ENCODE measurements around the gene MCUB.
"Not testable (repeated sequence)": the region's sequence is repeated elsewhere in the genome, so short reads cannot be mapped to it uniquely, and the experiment has no call there.

MCUB gene

GRCh38 chr4:109576462-109576861 is 16.4 kb downstream of the MCUB start:
- no peaks in the 10 kb centered on the region for H3K79me1 ChIP-seq (ENCODE audit: low read length)
- no peak overlapping the region for H4K8ac ChIP-seq (ENCODE audit: low read depth, low read length)
- no peak overlapping the region for H3K27ac ChIP-seq (ENCODE audit: low read depth, low read length)

DNA sequence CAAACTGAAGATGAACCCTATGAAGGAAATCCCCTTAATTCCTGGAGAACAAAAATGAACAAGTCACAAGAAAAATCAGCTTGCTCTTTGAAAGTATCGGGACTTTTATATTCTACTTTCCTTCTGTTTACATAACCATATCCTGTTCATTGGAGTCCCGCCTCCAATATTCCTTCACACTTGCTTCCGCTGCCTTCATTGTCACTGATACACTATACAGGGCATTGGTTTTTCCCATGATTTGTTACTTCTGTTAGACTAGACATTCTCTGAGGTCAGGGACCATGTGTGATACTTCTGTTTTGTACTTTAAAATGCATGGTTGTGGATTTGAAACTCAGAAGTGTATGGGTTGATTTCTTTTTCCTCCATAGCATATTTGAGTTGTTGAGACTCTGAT is 18.8 kb downstream of the MCUB start:
- Histone ChIP-seq H2BK5ac (ENCODE audit: low read depth, low read length, poor library complexity) (no peak overlapping the region), H3K23ac (ENCODE audit: low read length) (no peak overlapping the region), H2BK12ac (ENCODE audit: low read length) (no peak overlapping the region), H3K4me3 (ENCODE audit: low read depth, low read length) (no peak overlapping the region), H2AFZ (ENCODE audit: insufficient read depth, low read length, poor library complexity) (no peak overlapping the region), H4K12ac (ENCODE audit: low read depth, low read length) (no peak overlapping the region), H3K4me1 (ENCODE audit: control insufficient read depth in 1 of 2, insufficient read depth in 2 of 2, low read length in 2 of 2) (no peaks in the 10 kb centered on the region), H3K4me2 (ENCODE audit: low read length) (no peak overlapping the region), H4K91ac (ENCODE audit: low read depth, low read length) (no peak overlapping the region), H3K9me3 (ENCODE audit: insufficient read depth, low read depth, low read length) (no peaks in the 10 kb centered on the region), H3K14ac (ENCODE audit: low read length) (no peak overlapping the region), H4K8ac (ENCODE audit: low read depth, low read length) (no peak overlapping the region), H3K9ac (ENCODE audit: low read length) (no peak overlapping the region), H3K4ac (ENCODE audit: low read depth, low read length) (no peak overlapping the region), H2AK5ac (ENCODE audit: low read length) (no peak overlapping the region), H2BK120ac (ENCODE audit: insufficient read depth, low read length, poor library complexity) (no peak overlapping the region), H3K27ac (ENCODE audit: low read depth, low read length) (no peak overlapping the region), H3K27me3 (ENCODE audit: insufficient read depth, low read length) (no peaks in the 10 kb centered on the region), H3K18ac (ENCODE audit: low read length) (no peak overlapping the region), H3K36me3 (ENCODE audit: control insufficient read depth in 1 of 2, insufficient read depth in 2 of 2, low read length in 2 of 2) (no peaks in the 10 kb centered on the region), H3K79me2 (ENCODE audit: control insufficient read depth, insufficient read depth, low read length, poor library complexity) (no peaks in the 10 kb centered on the region), H3K79me1 (ENCODE audit: low read length) (no peaks in the 10 kb centered on the region)
- no peak for DNase-seq
- WGBS (ENCODE audit: extremely low coverage, insufficient coverage, insufficient read length): no CpG with 5 or more reads among the region's 3 CpGs

More at GRCh38 chr4:109576462-109576861, 16.4 kb downstream of the MCUB start:
- peak in 1 of 2 donors; percentile 48 for DNase-seq
- H3K79me2 ChIP-seq (ENCODE audit: control insufficient read depth, insufficient read depth, low read length, poor library complexity): no peaks in the 10 kb centered on the region
- no peak overlapping the region for H4K12ac ChIP-seq (ENCODE audit: low read depth, low read length)
- H4K91ac ChIP-seq (ENCODE audit: low read depth, low read length): no peak overlapping the region
- no peak overlapping the region for H2AFZ ChIP-seq (ENCODE audit: insufficient read depth, low read length, poor library complexity)
- no peaks in the 10 kb centered on the region for H3K27me3 ChIP-seq (ENCODE audit: insufficient read depth, low read length)
- H3K4me3 ChIP-seq (ENCODE audit: low read depth, low read length): no peak overlapping the region
- no peak overlapping the region for H2AK5ac ChIP-seq (ENCODE audit: low read length)
- no peak overlapping the region for H3K4ac ChIP-seq (ENCODE audit: low read depth, low read length)
- no CpG with 5 or more reads among the region's 2 CpGs for WGBS (ENCODE audit: extremely low coverage, insufficient coverage, insufficient read length)
- H3K9me3 ChIP-seq (ENCODE audit: insufficient read depth, low read depth, low read length): no peaks in the 10 kb centered on the region
- H3K18ac ChIP-seq (ENCODE audit: low read length): no peak overlapping the region
- H2BK120ac ChIP-seq (ENCODE audit: insufficient read depth, low read length, poor library complexity): no peak overlapping the region
- H3K4me1 ChIP-seq (ENCODE audit: control insufficient read depth in 1 of 2, insufficient read depth in 2 of 2, low read length in 2 of 2): no peaks in the 10 kb centered on the region
- H3K36me3 ChIP-seq (ENCODE audit: control insufficient read depth in 1 of 2, insufficient read depth in 2 of 2, low read length in 2 of 2): no peaks in the 10 kb centered on the region
- no peak overlapping the region for H3K4me2 ChIP-seq (ENCODE audit: low read length)
- H3K14ac ChIP-seq (ENCODE audit: low read length): no peak overlapping the region
- H2BK5ac ChIP-seq (ENCODE audit: low read depth, low read length, poor library complexity): no peak overlapping the region
- no peak overlapping the region for H2BK12ac ChIP-seq (ENCODE audit: low read length)
- no peak overlapping the region for H3K23ac ChIP-seq (ENCODE audit: low read length)
- no peak overlapping the region for H3K9ac ChIP-seq (ENCODE audit: low read length)

DNA sequence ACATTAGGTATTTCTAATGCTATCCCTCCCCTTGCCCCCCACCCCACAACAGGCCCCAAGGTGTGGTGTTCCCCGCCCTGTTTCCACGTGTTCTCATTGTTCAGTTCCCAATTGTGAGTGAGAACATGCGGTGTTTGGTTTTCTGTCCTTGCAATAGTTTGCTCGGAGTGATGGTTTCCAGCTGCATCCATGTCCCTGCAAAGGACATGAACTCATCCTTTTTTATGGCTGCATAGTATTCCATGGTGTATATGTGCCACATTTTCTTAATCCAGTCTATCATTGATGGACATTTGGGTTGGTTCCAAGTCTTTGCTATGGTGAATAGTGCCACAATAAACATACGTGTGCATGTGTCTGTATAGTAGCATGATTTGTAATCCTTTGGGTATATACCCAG is 20.0 kb downstream of the MCUB start:
- not testable (repeated sequence) for H3K9me3 ChIP-seq (ENCODE audit: insufficient read depth, low read depth, low read length); H3K4me3 ChIP-seq (ENCODE audit: low read depth, low read length); H3K14ac ChIP-seq (ENCODE audit: low read length); H3K27me3 ChIP-seq (ENCODE audit: insufficient read depth, low read length); H3K4me1 ChIP-seq (ENCODE audit: control insufficient read depth in 1 of 2, insufficient read depth in 2 of 2, low read length in 2 of 2); H3K4me2 ChIP-seq (ENCODE audit: low read length); H4K12ac ChIP-seq (ENCODE audit: low read depth, low read length); H2AK5ac ChIP-seq (ENCODE audit: low read length); H3K79me1 ChIP-seq (ENCODE audit: low read length); H2BK12ac ChIP-seq (ENCODE audit: low read length); H3K36me3 ChIP-seq (ENCODE audit: control insufficient read depth in 1 of 2, insufficient read depth in 2 of 2, low read length in 2 of 2); H2BK120ac ChIP-seq (ENCODE audit: insufficient read depth, low read length, poor library complexity); H3K79me2 ChIP-seq (ENCODE audit: control insufficient read depth, insufficient read depth, low read length, poor library complexity); H2BK5ac ChIP-seq (ENCODE audit: low read depth, low read length, poor library complexity); H3K23ac ChIP-seq (ENCODE audit: low read length); H4K8ac ChIP-seq (ENCODE audit: low read depth, low read length); DNase-seq; H2AFZ ChIP-seq (ENCODE audit: insufficient read depth, low read length, poor library complexity); H3K18ac ChIP-seq (ENCODE audit: low read length); H3K9ac ChIP-seq (ENCODE audit: low read length); H3K27ac ChIP-seq (ENCODE audit: low read depth, low read length); H4K91ac ChIP-seq (ENCODE audit: low read depth, low read length); H3K4ac ChIP-seq (ENCODE audit: low read depth, low read length)
- no CpG with 5 or more reads among the region's 5 CpGs for WGBS (ENCODE audit: extremely low coverage, insufficient coverage, insufficient read length)

DNA sequence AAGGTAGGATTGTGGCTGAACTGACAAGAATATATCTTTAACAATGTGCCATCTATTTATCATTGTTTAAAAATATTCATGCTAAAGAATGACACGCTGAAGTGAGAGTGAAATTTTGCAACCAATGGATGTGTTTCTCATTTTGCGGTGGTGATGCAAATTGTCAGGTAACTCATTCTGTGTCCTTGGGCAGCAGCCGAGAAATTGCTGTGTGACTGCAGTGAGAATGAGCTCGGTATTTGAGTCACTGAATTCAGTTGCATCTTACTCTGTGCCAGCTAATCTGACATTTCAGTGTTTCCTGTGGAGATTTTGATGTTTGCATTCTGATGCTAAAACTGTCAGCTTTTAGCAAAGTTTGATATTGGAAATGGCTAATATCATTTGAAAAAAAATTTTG is 28.1 kb downstream of the MCUB start:
- no peak overlapping the region for H2AFZ ChIP-seq (ENCODE audit: insufficient read depth, low read length, poor library complexity)
- no peak overlapping the region for H3K4ac ChIP-seq (ENCODE audit: low read depth, low read length)
- no peak overlapping the region for H3K4me2 ChIP-seq (ENCODE audit: low read length)
- H3K4me1 ChIP-seq (ENCODE audit: control insufficient read depth in 1 of 2, insufficient read depth in 2 of 2, low read length in 2 of 2): peaks cover 2% of the 10 kb centered on the region in 2 experiments
- H3K14ac ChIP-seq (ENCODE audit: low read length): no peak overlapping the region
- no peak overlapping the region for H4K12ac ChIP-seq (ENCODE audit: low read depth, low read length)
- H3K79me2 ChIP-seq (ENCODE audit: control insufficient read depth, insufficient read depth, low read length, poor library complexity): no peaks in the 10 kb centered on the region
- H3K9me3 ChIP-seq (ENCODE audit: insufficient read depth, low read depth, low read length): peaks cover 4% of the 10 kb centered on the region
- no peak overlapping the region for H3K27ac ChIP-seq (ENCODE audit: low read depth, low read length)
- no peak overlapping the region for H2BK5ac ChIP-seq (ENCODE audit: low read depth, low read length, poor library complexity)
- no peaks in the 10 kb centered on the region for H3K36me3 ChIP-seq (ENCODE audit: control insufficient read depth in 1 of 2, insufficient read depth in 2 of 2, low read length in 2 of 2)
- peak overlapping the region; percentile 65 for H3K18ac ChIP-seq (ENCODE audit: low read length)
- no peaks in the 10 kb centered on the region for H3K79me1 ChIP-seq (ENCODE audit: low read length)
- H4K91ac ChIP-seq (ENCODE audit: low read depth, low read length): no peak overlapping the region
- WGBS (ENCODE audit: extremely low coverage, insufficient coverage, insufficient read length): no CpG with 5 or more reads among the region's 4 CpGs
- no peak overlapping the region for H4K8ac ChIP-seq (ENCODE audit: low read depth, low read length)
- H3K23ac ChIP-seq (ENCODE audit: low read length): no peak overlapping the region
- no peak overlapping the region for H2BK12ac ChIP-seq (ENCODE audit: low read length)
- H2AK5ac ChIP-seq (ENCODE audit: low read length): no peak overlapping the region
- DNase-seq: no peak
- H3K9ac ChIP-seq (ENCODE audit: low read length): no peak overlapping the region
- H2BK120ac ChIP-seq (ENCODE audit: insufficient read depth, low read length, poor library complexity): no peak overlapping the region
- H3K27me3 ChIP-seq (ENCODE audit: insufficient read depth, low read length): no peaks in the 10 kb centered on the region
- H3K4me3 ChIP-seq (ENCODE audit: low read depth, low read length): no peak overlapping the region

Data from trophoblast cell (in vitro differentiated cells and primary cell).